ENCODE measurements around the gene CWC15. TPM values are rescaled to one million over a fixed set of nuclear protein-coding genes. Genes with fewer than 3 reads are reported as not detected.

CWC15 gene
- 26.0 and 35.2 TPM in 2 replicates for total RNA-seq

DNA sequence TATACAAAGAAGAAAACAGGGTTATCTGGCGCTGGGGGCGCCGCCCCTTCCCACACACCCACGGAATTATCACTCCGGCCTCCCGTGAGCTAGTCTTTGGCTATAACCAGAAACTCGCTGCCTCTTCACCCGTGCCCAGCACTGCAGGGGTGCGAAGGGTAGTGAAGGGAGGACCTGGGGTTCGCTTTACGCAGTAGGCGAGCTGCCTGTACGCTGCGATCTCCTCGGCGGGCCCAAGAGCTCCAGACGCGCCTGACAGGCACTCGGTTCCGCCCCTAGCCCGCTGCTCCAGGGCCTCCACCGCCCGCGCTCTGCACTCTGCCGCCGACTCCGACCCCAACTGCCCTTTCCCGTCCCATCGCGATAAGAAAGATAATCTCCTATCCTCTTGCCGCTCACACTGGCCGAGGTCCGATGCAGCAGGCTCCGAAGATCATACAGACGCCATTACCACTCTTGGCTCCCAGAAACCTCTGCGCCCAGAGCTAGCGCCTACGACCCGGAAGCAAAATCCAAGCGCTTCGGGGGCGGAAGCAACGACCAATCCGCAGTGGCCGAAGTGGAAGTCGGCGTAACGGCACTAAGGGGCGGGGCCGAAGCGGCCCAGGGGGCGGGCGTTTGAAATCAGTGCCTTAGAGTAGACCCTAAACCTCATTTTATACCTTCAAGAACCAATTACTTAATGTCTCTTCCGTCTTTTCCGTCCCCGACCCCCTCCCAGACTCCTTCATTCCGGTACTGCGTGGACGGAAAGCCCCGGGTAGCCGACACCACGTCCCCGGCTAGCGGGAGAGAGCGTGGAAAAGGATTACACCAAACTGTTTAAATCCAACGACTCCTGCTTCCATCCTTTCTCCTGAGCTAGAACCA is at the start of gene CWC15, which contains the start of gene KDM4D:
CWC15 (minus strand) TSS at position 458 of the 870 bp plus-strand sequence. CDS start 1,371 bp downstream, outside the sequence.
KDM4D (plus strand) TSS at position 611 of the 870 bp plus-strand sequence. CDS start 23,664 bp downstream, outside the sequence.

Other genes starting within 250 kb of the CWC15 start
- 17.8 and 25.3 TPM in 2 replicates for gene AMOTL1, start 205.2 kb downstream of the CWC15 start, total RNA-seq
- gene KDM4D, start 153 bp upstream of the CWC15 start, total RNA-seq = 0.35 and 0.77 TPM in 2 replicates
- gene KDM4E, start 51.7 kb upstream of the CWC15 start, total RNA-seq = not detected in 2 replicates
- gene KDM4F, start 75.9 kb upstream of the CWC15 start, total RNA-seq = not detected in 2 replicates
- gene SRSF8, start 93.4 kb upstream of the CWC15 start, total RNA-seq = 29.9 and 36.3 TPM in 2 replicates
- gene ENDOD1, start 116.3 kb upstream of the CWC15 start, total RNA-seq = 18.1 and 59.5 TPM in 2 replicates

Data from pericardium fibroblast (primary cell).